Medulla oblongata (tissue), 1 donor: Measurements from ENCODE around the gene MPRIP.

Experiments used
- DNase-seq: peaks from one replicate; pipeline ENCODE4 v3.0.0-alpha.2; 2015; ENCODE audit errors: extremely low spot score

MPRIP gene

DNA sequence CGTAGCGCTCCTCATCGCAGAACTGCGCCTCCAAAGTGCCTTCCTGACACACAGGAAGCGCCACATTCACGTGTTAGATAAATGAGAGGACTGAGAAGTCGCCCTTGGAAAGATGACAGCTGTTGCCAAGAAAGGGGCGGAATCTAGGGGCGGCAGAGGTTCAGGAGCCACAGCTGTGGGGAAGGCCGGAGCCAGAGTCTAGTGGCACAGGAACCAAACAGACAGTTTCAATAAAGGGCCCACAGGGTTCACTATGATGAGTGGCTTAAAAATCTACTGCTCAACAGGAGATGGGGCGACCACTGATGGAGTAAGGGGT is 190.0 kb downstream of the MPRIP start:
- no peak for DNase-seq

DNA sequence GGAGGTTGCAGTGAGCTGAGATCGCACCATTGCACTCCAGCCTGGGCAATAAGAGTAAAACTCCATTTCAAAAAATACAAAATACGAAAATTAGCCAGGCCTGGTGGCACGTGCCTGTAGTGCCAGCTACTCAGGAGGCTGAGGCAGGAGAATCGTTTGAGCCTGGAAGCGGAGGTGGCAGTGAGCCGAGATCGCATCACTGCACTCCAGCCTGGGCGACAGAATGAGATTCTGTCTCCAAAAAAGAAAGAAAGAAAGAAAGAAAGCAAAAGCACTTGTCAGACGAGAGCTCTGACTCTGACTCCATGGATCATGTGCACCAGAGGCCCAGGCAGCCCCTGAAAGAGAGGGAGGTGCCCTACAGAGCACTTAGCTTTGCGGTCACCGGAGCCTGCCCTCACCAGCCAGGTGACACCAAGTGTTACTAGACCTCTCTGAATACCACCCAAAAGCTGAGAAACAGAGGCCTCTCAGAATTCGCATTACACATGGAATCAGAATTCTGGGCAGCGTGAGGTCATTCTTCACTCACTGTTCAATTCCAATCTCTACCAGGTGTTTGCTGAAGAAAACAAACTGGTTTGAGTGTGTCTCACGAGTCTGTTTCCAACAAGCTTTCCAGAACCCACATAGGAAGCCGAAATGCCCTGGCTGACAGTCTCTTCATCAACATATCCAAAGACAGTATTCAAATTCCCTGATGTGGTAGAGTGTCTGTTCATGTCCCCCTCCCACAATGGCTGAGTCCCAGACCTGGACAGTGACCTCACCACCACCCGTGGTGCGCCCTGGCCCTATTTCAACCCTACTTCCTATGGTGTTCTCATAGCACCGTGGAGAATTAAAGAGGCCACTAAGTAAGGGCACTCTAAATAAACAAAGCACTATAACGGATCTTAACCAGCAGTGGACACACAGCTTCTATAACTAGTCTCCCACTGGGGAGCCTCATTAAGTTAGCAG is 193.2 kb downstream of the MPRIP start:
- DNase-seq, result peak; percentile 56

DNA sequence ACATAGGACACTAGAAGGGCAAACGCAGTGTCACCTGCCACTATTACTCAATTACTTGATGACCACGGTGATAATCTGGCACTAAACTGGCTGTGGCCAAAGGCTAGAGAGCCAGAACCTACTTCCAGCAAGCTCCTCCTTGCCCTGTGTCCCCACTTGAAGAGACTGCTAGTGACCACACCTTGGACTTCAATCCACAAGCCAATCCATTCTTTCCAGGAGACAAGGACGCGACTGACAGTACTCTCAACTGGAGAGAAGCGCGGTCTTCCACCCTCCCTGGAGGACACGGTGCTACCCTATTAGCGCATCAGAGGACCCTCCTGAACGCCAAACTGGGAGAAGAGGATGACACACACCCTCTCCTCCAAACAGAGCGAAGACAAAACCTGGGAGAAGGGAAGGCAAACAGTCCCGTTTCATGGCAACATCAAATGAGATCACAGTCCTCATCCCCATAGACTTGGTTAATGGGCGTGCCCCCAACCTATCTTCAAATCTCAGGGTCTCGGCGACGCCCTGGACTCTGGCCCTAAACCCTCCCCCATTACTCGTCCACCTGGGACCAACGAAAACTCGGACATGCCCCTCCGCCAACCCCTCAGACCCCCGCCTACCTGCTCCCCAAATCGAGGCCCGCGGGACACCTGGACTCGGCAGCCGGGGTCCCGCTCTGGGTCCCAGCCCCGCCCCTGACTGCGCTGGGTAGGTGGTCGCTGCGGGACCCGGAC is 194.2 kb downstream of the MPRIP start:
- DNase-seq, result peak; percentile 53

DNA sequence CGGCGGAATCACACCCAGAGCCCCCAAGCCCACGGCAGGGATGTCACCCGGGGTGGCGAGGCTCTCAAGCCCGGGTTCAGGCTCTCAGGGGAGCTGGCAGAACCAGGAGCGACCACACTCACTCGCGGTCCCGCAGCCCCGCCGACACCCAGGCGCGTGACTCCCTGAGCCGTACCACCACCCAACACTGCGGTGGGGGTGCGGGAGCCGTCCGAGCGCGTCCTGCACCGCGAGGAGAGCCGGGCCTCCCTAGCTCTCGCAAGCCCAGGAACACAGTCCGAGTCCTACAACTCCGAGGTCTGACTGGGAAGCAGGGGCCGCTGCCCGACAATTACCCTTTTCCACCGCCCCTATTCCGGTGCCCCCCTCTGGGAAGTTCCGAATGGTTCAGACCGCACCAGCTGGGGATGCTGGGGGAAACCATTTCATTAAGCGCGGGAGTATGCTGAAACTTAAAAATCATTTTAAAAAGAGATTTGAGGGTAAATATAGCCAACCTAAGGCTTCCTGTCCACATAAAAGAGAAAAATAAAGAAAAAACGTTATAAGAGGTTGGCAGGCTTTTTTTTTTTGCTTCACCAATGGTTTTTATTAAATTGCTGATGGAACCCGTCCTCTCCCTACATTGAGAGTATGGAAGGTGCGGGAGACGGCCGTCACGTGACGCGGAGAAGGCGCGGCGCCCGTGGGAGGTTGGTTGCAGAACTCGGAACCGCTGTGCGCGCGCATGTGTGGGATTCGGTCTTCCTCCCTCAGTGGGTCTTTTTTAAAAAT is 195.0 kb downstream of the MPRIP start, which contains the start of gene FLCN:
Gene FLCN, minus strand, starts transcription at position 143 of the 774 bp plus-strand sequence. CDS start 9,031 bp downstream, outside the sequence.
- peak; percentile 94 for DNase-seq

DNA sequence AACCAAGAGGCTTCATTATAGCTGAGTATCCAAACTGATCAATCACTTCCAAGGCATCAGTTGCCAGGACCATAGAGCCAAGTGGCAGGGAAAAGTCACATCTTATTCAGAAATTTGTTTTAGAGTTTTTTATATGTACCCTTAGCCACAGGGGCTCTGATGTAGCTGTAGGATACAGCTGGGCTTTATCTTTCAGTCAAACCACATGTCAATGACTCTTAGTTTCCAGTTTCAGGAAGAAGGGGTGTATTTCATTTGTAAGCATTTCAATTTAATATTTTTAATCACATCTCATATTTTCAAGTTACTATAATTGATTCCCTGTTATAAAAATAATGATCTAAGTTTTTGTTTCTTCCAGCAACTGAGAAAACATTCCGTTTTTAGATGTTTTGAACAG is 197.6 kb downstream of the MPRIP start:
- DNase-seq, result no peak

DNA sequence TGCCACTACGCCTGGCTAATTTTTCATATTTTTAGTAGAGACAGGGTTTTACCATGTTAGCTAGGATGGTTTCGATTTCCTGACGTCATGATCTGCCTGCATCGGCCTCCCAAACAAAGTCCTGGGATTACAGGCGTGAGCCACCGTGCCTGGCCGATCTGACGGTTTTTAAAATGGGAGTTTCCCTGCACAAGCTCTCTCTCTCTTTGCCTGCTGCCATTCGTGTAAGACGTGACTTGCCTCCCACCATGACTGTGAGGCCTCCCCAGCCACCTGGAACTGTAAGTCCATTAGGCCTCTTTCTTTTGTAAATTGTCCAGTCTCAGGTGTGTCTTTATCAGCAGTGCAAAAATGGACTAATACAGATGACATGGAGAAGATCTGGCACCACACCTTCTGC is 199.4 kb downstream of the MPRIP start:
- DNase-seq, result no peak

DNA sequence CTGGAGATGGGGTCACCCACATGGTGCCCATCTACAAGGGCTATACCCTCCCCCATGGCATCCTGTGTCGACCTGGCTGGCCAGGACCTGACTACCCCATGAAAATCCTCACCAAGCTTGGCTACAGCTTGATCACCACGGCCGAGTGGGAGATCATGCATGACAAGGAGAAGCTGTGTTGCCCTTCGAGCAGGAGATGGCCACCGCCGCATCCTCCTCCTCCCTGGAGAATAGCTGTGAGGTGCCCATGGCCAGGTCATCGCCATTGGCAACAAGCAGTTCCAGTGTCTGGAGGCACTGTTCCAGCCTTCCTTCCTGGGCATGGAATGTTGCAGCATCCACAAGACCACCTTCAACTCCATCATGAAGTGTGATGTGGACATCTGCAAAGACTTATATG is 200.0 kb downstream of the MPRIP start:
- no peak for DNase-seq
